Measurements from ENCODE around the gene DUSP1.

DNA sequence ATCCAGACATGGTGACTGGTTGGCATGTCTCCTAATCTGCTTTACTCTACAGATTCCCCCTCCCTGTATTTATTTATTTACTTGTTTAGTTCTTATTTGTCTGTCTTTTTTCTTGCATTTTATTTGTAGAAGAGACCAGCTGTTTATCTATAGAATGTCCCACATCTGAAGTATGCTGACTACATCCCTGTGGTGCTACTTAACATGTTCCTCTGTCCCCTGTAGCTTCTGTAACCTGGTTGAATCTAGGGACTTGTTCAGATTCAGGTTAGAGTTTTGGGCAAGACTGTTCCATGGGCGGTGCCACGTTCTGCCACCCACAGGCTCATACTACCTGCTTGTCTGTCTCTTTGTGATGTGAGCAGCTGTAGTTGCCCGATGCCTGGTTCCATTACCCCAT lies 23.5 kb downstream of the DUSP1 start:
- TF ChIP-seq POLR2A (IDR thresholded peaks at IDR 0.05) (no peak), EP300 (IDR thresholded peaks at IDR 0.05) (no peak), POLR2AphosphoS5 (IDR thresholded peaks at IDR 0.05) (no peak)
- TF ChIP-seq, protein P1, sequence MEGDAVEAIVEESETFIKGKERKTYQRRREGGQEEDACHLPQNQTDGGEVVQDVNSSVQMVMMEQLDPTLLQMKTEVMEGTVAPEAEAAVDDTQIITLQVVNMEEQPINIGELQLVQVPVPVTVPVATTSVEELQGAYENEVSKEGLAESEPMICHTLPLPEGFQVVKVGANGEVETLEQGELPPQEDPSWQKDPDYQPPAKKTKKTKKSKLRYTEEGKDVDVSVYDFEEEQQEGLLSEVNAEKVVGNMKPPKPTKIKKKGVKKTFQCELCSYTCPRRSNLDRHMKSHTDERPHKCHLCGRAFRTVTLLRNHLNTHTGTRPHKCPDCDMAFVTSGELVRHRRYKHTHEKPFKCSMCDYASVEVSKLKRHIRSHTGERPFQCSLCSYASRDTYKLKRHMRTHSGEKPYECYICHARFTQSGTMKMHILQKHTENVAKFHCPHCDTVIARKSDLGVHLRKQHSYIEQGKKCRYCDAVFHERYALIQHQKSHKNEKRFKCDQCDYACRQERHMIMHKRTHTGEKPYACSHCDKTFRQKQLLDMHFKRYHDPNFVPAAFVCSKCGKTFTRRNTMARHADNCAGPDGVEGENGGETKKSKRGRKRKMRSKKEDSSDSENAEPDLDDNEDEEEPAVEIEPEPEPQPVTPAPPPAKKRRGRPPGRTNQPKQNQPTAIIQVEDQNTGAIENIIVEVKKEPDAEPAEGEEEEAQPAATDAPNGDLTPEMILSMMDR (IDR thresholded peaks at IDR 0.05) = no peak

Measured in upper lobe of left lung (tissue), 4 donors.